ENCODE results near the gene C12orf57. TPM values are rescaled to one million over a fixed set of nuclear protein-coding genes. Genes with fewer than 3 reads are reported as not detected.

C12orf57 gene
- total and polyA plus RNA-seq, 10 of the 15 experiments (the other 5 are each of a cell fraction or from before 2014, with no cell fraction given), result 64.5 to 377 (median 211) TPM

GRCh38 chr12:6950811-6951540 is 7.2 kb downstream of the C12orf57 start, which contains the start of gene PTPN6 (continued):
- TF ChIP-seq RELB (IDR thresholded peaks at IDR 0.05; ENCODE audit: low read depth), result peak; percentile 57; the same call in 1 of the 2 replicates
- TF ChIP-seq PAX5 (IDR thresholded peaks at IDR 0.05; ENCODE audit: borderline replicate concordance, low read depth, low read length), result no peak; the same call in 1 of the 2 replicates
- 0 out of 2 replicates have a peak, but pooled peaks have one; percentile 27 for TF ChIP-seq CREM (IDR thresholded peaks at IDR 0.05; ENCODE audit: low read depth)
- peak; percentile 41 to 61; a peak in 3 of 4 replicates for TF ChIP-seq IKZF2 (IDR thresholded peaks at IDR 0.05)
- no peak for TF ChIP-seq RUNX3 (IDR thresholded peaks at IDR 0.05; ENCODE audit: low read length)
- no peak for TF ChIP-seq KAT2A (conservative IDR thresholded peaks at IDR 0.05; ENCODE audit: control insufficient read depth, low read depth, low read length)
- TF ChIP-seq HDAC2 (IDR thresholded peaks at IDR 0.05), result no peak
- TF ChIP-seq BMI1 (IDR thresholded peaks at IDR 0.05; ENCODE audit: borderline replicate concordance), result no peak
- no peak for TF ChIP-seq CEBPZ (IDR thresholded peaks at IDR 0.05; ENCODE audit: low read depth, low read length)
- no peak for TF ChIP-seq JUNB (IDR thresholded peaks at IDR 0.05)
- TF ChIP-seq TCF3 (IDR thresholded peaks at IDR 0.05; ENCODE audit: borderline replicate concordance, insufficient read depth, low read depth, low read length), result no peak
- TF ChIP-seq ELK1 (IDR thresholded peaks at IDR 0.05; ENCODE audit: low read depth, low read length), result no peak
- TF ChIP-seq HSF1 (IDR thresholded peaks at IDR 0.05; ENCODE audit: low read depth, low read length), result no peak
- peak; percentile 44 for TF ChIP-seq MTA2 (IDR thresholded peaks at IDR 0.05; ENCODE audit: low read depth)
- TF ChIP-seq E4F1 (IDR thresholded peaks at IDR 0.05; ENCODE audit: borderline replicate concordance, partially characterized antibody), result no peak
- TF ChIP-seq POLR2AphosphoS2 (IDR thresholded peaks at IDR 0.05; ENCODE audit: low read depth, low read length), result peak; percentile 78; the same call in 1 of the 2 replicates
- TF ChIP-seq HDAC6 (IDR thresholded peaks at IDR 0.05; ENCODE audit: unreplicated experiment), result no peak
- TF ChIP-seq SPI1 (IDR thresholded peaks at IDR 0.05; ENCODE audit: borderline replicate concordance, insufficient read depth, low read depth, low read length), result peak; percentile 62; the same call in 1 of the 2 replicates
- TF ChIP-seq RFX5 (IDR thresholded peaks at IDR 0.05; ENCODE audit: low read depth, low read length), result no peak
- no peak for TF ChIP-seq NRF1 (conservative IDR thresholded peaks at IDR 0.05; ENCODE audit: low read depth, low read length)

Data from GM12878 (cell line).